Neutrophil (primary cell): Measurements from ENCODE around the gene NID1.
"Not testable (repeated sequence)": the region's sequence is repeated elsewhere in the genome, so short reads cannot be mapped to it uniquely, and the experiment has no call there.

Source experiments
- H3K27ac ChIP-seq: fragments of 200-600 bp; sonication (generic); 2 replicates; pipeline ENCODE4 v1.5.1; 2016; ENCODE audit warnings: mild to moderate bottlenecking, moderate library complexity
- H3K27me3 ChIP-seq: fragments of 200-600 bp; sonication (generic); 2 replicates; pipeline ENCODE4 v1.6.0; 2016; ENCODE audit warnings: mild to moderate bottlenecking
- H3K36me3 ChIP-seq: fragments of 200-600 bp; sonication (generic); 2 replicates; pipeline ENCODE4 v1.5.1; 2017
- H3K4me1 ChIP-seq, 2 experiments: fragments of 200-600 bp in 1 of 2; sonication (generic) in 1 of 2; 1 replicate in 1 of 2; 2 replicates in 1 of 2; pipeline versions ENCODE4 v1.5.1 to v1.6.1; 2013 to 2016; ENCODE audit warnings: low read depth in 1 of 2, low read length in 1 of 2, mild to moderate bottlenecking in 1 of 2, moderate library complexity in 1 of 2; ENCODE audit not compliant: control insufficient read depth in 1 of 2, insufficient read depth in 1 of 2
- H3K4me3 ChIP-seq, 2 experiments: fragments of 200-600 bp in 1 of 2; sonication (generic) in 1 of 2; 1 replicate in 1 of 2; 2 replicates in 1 of 2; pipeline ENCODE4 v1.5.1; 2013 to 2016; ENCODE audit warnings: low read depth in 1 of 2, low read length in 1 of 2, mild to moderate bottlenecking in 1 of 2, moderate library complexity in 1 of 2
- H3K9me3 ChIP-seq: fragments of 200-600 bp; sonication (generic); 2 replicates; pipeline ENCODE4 v1.5.1; 2016
- CTCF ChIP-seq: fragments of 200-600 bp; sonication (generic); IDR thresholded peaks from 2 replicates; pipeline ENCODE4 v1.5.1; 2016; ENCODE audit warnings: antibody characterized with exemption

The NID1 gene

GRCh38 chr1:235930543-235930942, 134.3 kb downstream of the NID1 start:
- no peak overlapping the region for H3K4me3 ChIP-seq
- peaks cover 51 to 59% of the 10 kb centered on the region in 2 experiments for H3K4me1 ChIP-seq
- H3K36me3 ChIP-seq = no peaks in the 10 kb centered on the region
- H3K27me3 ChIP-seq = no peaks in the 10 kb centered on the region
- no peak for TF ChIP-seq CTCF
- no peaks in the 10 kb centered on the region for H3K9me3 ChIP-seq
- H3K27ac ChIP-seq = peak overlapping the region; percentile 91

DNA sequence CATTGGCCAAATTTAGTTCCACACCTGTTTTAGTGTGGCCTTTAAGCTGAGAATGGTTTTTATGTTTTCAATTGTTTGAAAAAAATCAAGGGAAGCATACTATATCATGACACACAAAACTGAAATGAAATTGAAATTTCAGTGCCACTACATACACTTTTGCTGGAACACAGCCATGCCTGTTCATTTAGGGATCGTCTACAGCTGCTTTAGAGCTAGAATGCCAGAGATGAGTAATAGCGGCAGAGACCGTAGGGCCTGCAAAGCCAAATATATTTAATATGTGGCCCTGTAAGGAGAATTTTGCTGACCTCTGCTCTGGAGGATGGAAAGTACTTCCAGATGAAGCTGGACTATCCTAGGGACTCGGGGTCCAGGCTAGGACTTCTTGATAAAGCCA, 135.7 kb downstream of the NID1 start:
- Histone ChIP-seq H3K27ac (peak overlapping the region; percentile 6), H3K4me3 (no peak overlapping the region), H3K27me3 (no peaks in the 10 kb centered on the region), H3K36me3 (no peaks in the 10 kb centered on the region), H3K4me1 (peaks cover 38 to 50% of the 10 kb centered on the region in 2 experiments), H3K9me3 (no peaks in the 10 kb centered on the region)
- no peak for TF ChIP-seq CTCF

- no peak overlapping the region for H3K4me3 ChIP-seq
- H3K27me3 ChIP-seq = no peaks in the 10 kb centered on the region
- no peaks in the 10 kb centered on the region for H3K9me3 ChIP-seq
- H3K4me1 ChIP-seq = peaks cover 35 to 50% of the 10 kb centered on the region in 2 experiments
- TF ChIP-seq CTCF = no peak
- H3K36me3 ChIP-seq = no peaks in the 10 kb centered on the region
- no peak overlapping the region for H3K27ac ChIP-seq
These were observed 136.7 kb downstream of the NID1 start for GRCh38 chr1:235928197-235928596.

DNA sequence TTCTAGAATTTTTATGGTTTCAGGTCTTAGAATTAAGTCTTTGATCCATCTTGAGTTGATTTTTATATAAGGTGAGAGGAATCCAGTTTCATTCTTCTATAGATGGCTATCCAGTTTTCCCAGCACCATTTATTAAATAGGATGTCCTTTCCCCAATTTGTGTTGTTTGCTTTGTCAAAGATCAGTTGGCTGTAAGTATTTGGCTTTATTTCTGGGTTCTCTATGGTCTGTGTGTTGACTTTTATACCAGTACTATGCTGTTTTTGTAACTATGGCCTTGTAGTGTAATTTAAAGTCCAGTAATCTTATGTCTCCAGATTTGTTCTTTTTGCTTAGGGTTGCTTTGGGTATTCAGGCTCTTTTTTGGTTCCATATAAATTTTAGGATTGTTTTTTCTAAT, 137.3 kb downstream of the NID1 start:
- H3K27ac ChIP-seq, H3K36me3 ChIP-seq, H3K9me3 ChIP-seq, H3K4me3 ChIP-seq, H3K27me3 ChIP-seq: not testable (repeated sequence)
- H3K4me1 ChIP-seq = peaks cover 29 to 47% of the 10 kb centered on the region in 2 experiments
